HG03575 (cell line): ENCODE data around the gene CGREF1.

ENCODE experiments used
- ATAC-seq: cut with Tn5 transposase; IDR thresholded peaks from one replicate; pipeline ENCODE4 v1.9.1; 2021; ENCODE audit not compliant: unreplicated experiment, insufficient number of reproducible peaks, low FRiP score; ENCODE audit errors: extremely low read depth

The CGREF1 gene

DNA sequence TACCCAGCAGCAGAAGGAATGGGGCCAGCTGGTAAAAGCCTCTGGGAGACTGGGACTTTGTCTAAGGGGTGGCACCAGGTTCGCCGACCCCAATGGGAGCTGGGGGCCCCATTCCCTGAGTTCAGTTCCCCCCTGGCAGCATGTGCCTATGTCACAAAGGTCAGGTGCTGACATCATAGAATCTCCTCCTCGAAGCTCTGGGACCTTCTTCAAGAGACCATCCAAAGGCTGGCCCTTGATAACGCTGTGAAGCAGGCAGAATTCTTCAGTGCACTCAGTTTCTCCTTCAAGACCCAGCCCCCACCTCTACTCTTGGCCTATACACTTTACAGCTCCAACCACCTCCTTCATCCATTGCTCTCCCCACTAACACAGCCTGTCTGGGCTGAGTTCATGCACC is 20.4 kb upstream of the CGREF1 start, which contains the start of gene PRR30:
Gene PRR30, minus strand, starts transcription at position 101 of the 400 bp plus-strand sequence. CDS start 1,081 bp downstream, outside the sequence.
- no peak for ATAC-seq

DNA sequence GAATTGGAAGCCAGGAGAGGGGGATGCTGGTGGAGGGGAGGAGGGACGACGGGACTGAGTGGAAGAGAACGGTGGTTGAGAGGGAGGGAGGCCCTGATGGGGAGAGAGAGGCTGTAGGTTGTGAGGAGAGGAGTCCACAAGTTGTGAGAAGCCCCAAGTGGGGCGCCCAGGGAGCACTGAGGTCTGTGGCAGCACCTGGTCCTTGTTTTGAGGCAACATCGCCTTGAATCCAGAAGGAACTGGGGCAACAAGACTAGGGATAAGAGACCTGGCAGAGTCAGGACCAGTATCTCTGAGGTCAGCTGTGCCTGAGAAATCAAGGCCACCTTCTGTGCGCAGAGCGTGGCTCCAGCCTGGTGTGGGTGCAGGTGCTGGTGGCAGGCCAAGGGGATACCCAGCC is 19.2 kb upstream of the CGREF1 start:
- ATAC-seq, result no peak

DNA sequence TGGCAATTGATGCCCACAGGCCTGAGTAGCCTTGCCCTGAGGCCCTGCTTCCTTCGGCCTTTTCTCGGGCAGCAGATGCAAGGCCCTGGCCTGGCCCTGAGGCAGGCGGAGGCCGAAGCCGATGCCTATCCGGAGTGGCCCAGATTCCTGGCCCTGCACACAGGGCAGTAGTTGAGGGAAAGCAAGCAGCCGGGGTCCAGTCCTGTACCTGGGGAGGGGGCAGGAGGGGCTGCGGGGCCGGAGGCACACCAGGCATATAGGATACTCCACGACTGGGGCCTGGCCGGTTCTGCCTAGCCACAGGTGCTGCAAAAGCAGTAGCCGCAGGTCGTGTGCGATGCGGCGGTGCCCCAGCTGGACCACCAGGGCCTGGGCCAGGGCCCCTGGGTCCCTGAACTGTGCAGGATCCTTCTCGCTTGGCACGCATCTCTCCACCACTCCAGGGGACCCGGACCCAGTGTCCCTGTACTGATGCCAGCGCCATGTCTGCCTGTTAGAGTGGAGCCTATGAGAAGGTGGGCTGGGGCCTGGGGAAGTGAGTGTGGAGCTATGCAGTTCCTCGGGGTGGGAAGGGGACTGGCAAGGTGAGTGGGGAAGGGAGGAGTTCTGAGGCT is 18.5 kb upstream of the CGREF1 start:
- no peak for ATAC-seq

DNA sequence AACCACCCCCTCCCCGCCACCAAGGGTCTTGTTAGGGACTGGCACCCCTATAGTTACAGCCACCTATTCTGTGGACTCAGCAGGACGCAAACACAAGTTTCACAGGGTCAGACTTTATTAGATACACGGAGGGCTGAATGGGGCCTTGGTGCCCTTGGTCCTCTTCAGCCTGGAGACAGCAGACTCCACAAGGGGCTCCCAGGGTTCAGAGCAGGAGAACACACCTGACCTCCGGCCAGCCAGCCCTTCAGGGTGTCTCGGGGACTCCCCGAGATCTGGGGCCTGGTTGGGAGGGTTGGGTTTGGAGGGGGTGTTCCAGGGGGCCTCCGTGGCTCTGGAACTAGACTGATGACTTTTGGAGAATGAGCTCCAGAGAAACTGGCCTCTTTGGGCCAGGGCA is 17.8 kb upstream of the CGREF1 start:
- ATAC-seq, result no peak

DNA sequence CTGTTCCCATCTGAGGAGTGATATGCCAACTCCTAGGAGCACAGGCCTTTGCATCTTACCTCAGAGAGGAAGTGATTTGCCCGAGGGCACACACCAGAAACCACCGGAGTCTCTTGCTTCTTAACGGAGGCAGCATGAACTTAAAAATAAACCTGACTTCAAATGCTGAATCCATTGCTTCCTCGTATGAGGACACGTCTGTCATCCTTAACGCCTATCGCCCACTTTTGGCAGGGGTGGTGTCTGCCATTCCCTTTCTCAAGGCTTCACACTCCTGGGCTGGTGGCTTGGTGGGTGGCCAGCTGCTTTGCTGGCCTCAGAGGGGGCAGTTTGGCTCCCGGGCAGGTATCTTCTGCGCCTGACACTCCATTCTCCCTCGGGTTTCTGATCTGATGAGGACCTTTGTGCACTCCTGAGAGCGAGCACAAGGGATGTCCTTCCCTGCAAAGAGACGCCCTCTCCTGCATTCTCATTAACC is 16.6 kb upstream of the CGREF1 start:
- no peak for ATAC-seq

DNA sequence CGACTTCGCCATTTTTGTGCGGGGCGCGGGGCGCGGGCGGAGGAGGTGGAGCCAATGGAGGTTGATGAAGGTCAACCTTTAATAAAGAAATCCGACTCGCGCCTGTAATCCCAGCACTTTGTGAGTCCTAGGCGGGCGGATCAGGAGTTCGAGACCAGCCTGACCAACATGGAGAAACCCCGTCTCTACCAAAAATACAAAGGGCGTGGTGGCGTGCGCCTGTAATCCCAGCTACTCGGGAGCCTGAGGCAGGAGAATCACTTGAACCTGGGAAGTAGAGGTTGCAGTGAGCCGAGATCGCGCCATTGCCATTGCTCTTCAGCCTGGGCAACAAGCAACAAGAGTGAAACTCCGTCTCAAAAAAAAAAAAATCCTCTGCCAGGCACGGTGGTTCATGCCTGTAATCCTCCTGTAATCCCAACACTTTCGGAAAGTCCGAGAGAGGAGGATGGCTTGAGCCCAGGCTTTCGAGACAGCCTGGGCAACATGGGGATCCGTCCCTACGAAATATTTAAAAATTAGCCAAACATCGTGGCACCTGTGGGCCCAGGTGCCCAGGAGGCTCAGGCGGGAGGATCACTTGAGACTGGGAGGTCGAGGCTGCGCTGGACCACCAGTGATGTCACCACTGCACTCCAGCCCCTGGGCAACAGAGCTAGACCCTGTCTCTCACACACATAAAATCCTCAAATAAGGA is 16.0 kb upstream of the CGREF1 start:
- ATAC-seq, result no peak

DNA sequence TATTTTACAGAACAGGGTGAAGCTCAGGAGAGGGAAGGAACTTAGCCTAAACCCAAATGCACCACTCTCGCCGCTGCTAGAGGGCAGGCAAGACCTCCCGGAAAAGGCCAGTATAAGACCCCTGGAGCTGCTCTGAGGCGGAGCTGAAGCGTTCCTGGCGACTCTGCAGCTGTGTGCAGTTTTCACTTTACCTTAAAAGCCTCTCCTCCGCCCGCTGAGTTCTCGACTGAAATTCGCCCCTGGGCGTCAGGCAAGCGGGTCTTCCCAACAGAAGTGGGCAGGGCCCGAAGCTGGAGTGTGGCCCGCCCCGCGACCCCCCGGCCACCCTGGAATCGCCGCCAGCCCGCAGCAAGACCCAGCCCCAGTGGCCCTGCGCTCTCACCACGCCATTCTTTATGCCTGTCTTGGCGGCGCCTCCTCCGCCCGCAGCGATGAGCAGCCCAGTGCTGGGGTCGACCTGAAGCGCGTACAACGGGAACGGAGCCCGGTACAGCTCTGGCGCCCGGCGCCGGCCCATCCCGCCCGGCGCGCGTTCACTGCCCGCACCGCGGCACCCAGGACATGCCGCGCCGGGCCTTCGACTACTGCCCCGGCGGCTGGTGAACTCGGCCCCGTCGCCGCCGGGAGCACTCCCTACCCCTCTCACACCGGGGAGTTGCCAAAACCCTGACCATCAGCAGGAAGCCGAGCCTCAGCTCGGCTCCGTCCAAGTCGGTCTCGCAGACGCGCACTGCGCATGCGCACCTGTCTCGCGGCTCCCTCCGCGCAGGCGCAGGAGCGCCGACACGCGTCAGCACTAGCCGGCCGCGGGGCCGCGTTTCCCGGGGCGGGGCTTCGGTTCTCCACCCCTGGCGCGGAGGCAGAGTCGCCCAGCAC is 15.2 kb upstream of the CGREF1 start, which contains the start of gene PREB:
Gene PREB, minus strand, starts transcription at position 732 of the 876 bp plus-strand sequence. Its CDS starts 215 bp downstream, at position 517.
- ATAC-seq, result no peak

DNA sequence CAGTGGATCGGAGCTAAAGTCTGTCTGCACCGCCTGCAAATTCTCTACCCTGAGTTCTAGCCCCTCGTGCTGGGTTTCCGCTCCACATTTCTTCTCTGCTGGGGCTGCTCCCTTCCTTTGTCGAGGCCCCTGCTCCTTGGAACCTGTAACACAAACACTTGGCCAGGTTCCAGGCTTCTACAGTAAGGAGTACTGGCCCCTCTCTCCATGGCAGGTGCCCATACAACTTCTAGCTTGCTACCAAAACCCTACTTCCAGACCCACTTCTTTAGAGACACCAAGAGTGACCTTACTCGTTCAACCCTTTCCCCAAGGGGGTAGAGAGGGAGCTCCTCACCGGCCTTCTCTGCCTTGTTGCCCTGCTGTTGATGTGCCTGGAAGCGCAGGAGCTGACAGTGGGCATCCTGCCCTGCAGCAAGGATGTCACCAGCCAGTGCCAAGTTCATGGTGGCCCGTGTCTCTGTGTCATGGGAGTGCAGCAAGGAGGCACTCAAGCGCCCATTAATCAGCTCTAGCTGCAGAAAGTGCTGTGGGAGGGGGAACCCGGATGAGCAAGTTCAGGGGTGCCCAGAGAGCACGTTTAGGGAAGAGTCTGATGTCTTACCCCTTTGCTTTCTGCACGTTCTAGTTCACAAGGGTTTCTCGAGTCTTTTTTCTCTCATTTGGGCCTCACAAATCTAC is 14.4 kb upstream of the CGREF1 start:
- no peak for ATAC-seq

DNA sequence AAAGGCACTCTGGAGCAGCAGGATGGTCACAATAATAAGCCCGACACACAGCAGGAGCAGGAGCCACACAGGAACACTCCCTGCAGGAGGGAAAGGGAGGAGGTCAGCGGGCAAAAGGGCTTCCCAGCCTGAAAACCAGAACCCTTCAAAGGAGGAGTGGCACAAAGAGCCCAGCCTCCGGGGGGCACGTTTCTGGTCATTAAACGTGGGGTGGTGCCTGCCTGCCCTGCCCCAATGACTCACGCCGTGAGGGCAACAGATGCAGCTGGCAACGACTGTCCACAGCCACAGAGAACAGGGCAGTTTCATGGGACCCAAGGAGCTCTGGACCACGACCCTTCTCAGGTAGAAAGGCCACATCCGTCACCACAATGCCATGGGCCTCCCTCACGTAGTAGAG is 12.5 kb upstream of the CGREF1 start:
- ATAC-seq, result no peak

DNA sequence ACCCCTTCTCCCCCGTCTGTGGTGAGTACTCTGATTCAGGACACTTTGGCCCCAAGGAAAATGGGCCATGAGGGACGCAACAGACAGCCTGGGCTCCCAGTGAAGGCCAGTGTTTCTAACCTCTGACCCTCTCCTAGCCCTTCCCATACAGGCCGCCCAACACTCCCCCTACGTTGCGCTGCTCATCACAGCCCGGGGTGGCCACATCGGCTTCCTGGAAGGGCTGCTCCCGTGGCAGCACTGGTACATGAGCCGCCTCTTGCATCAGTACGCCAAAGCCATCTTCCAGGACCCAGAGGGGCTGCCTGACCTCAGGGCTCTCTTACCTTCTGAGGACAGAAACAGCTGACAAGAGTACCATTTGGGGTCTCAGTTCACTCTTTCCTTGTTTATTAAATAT is 11.5 kb upstream of the CGREF1 start:
- ATAC-seq, result no peak

DNA sequence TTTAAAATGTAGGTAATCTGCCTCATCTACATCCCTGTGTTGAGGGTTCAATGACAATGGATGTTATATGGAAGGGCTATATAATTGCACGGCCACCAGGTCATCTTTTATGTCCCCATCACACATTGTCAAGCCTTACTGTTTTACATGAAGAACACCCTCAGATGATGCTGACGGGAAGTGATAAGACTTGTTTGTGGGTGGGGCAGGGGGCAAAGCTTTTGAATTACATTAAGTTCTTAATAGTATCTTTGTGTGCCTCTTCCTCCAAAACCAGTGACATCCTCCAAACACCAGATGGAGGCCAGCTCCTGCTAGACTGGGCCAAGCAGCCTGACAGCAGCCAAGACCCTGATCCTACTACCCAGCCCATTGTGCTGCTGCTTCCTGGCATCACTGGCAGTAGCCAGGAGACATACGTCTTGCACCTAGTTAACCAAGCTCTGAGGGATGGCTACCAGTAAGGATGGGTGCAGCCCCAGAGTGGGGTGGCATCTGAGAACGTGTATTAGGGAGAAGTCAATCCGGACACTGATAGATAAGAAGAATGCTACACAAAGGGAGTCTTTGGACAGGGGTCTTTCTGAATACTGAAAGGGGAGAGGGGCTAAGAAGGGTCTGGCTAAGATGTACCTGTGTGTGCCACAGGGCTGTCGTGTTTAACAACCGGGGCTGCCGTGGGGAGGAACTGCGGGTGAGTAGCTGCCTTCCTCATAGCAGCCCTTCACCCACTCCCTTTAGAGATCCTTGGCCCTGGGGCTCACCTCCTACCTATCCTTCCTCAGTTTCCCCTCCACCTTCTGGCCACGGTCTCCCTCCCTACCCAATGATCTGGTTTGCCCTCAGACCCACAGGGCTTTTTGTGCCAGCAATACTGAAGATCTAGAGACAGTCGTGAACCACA is 10.0 kb upstream of the CGREF1 start:
- ATAC-seq, result no peak

DNA sequence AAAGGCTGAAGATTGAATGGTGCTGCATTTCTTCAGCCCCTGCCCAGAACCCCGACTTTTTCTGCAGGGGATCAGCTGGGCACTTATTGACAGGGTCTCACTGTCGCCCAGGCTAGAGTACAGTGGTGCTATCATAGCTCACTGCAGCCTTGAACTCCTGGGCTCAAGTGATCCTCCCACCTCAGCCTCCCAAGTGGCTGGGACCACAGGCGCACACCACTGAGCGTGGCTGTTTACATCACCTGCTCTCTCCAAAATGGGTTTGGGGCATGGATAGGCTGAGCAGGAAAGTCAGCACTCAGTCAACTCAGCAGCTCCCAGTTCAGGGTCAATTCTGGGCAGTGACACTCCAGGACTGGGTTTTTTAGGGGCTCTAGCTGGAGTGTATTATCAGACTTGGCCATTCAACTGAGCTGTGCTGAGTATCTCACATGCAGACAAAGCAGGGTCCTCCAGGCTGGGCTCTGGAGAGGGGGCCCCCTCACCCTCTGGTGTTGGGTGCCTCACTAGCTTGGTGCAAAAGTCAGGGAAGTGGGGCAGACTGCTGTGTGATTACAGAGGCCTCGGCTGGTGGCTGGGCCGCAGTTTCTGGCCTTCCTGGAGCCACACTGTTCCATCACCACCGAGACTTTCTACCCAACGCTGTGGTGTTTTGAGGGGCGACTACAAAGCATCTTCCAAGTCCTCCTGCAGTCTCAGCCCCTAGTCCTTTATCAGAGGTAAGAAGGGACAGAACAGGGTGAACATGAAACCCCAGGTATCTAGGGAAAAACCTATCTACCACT is 9.1 kb upstream of the CGREF1 start:
- ATAC-seq, result no peak

DNA sequence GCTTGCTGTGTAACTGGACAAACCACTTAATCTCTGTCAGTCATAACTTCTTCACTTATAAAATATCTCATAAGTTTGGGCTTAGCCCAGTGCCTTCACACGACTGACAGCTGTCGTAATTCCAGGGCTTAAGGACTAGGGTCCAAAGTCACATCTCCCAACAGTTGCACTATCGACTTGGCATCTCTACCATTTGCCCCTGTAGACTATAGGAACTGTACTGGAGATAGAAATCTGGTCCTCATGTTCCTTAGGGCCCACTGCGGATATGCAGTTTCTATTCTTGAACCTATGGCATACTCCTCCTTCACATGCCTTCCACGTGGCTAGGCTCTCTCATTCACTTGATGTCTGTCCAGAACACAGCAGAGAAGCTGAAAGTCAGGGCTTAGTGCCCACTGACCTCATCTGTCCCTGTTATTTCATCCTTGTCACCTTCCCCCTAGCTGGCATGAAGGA is 7.4 kb upstream of the CGREF1 start:
- no peak for ATAC-seq

DNA sequence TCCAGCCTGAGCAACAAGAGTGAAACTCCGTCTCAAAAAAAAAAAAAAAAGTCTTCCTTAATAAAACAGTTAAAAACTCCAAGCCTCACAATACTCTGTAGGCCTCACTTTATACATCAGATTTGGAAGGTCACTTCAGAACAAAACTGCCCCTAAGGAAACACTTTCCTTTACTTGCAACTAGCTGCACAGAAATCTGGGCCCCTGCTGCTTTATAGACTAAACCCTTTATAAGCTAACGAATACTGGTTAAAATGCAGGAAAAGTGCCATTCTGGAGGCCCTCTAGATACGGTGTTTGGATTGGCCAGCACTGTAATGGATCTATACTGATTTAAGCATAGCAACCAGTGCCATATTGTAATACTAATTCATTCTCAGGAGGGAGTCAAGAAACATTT is 6.2 kb upstream of the CGREF1 start:
- ATAC-seq, result no peak

DNA sequence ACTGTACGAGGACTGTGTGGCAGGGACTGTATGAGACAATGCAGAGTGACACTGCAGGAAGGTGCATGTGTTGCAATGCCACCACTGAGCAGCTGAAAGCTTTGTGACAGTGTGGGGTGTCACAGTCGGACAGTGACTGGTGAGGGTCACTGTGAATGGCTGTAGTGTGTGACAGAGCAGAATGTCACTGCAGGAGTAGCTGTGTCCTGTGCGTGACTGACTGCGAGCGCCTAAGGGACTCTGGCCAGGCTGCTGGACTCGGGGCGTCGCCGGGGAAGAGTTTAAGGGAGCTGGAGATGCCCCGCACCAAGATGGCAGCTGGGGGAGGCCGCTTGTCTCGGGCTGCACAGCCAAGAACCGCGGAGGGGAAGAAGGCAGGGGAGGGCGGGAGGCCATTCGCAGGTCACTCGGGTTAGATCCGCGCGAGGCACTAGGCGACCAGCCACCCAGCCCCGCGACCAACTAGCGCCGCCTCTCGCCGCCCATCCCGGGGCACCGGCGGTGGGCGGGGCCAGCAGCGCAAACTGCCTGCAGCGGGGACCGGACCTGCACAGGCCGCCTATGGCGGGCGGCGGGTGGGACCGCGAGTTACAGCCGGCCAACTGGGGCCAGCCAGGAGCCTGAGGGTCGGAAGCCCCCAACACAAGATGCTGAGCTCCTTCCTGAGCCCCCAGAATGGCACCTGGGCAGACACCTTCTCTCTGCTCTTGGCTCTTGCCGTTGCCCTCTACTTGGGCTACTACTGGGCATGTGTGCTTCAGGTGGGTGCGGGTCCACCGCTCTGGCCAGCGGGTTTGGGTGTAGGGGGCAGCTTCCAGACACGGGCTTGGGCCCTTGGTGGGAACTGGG is 4.6 kb upstream of the CGREF1 start, which contains the start of gene ABHD1:
Gene ABHD1, plus strand, starts transcription at position 514 of the 849 bp plus-strand sequence. Its CDS starts 134 bp downstream, at position 648.
- no peak for ATAC-seq

DNA sequence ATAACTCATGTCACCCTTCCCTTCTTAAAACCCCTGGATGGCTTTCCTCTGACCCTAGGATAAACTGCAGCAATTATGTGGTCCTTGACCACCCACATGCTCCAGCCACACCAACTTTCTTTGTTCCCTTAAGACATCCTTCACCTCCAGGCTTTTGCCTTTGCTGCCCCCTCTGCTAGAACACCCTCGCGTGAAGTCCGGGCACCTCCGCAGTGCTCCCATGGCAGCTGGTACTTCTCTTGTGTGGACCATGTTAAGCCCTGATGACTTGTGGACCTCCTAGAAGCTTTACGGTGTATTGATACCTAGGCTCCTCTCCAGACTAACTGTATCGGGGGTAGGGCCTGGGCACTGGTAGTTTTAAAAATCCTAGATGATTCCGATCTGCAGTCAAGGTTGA is 3.9 kb upstream of the CGREF1 start:
- no peak for ATAC-seq
